ENCODE measurements around the gene JAM3. TPM values are rescaled to one million over a fixed set of nuclear protein-coding genes. Genes with fewer than 3 reads are reported as not detected.

Gene JAM3
- polyA plus RNA-seq, 3 donors, result 2.9 to 11.6 (median 10.5) TPM

- 68 to 83% (median 77%) methylated on average over 12 of the region's 12 CpGs for WGBS, 3 donors
- no peak overlapping the region for H3K27ac ChIP-seq (ENCODE audit: low read depth, low read length)
Observed at GRCh38 chr11:134052395-134052987, 16.4 kb upstream of the JAM3 start.

GRCh38 chr11:134052988-134053945 is 15.6 kb upstream of the JAM3 start:
- 52 to 60% (median 54%) methylated on average over 26 of the region's 26 CpGs for WGBS, 3 donors
- no peak overlapping the region for H3K27ac ChIP-seq (ENCODE audit: low read depth, low read length)

- H3K27ac ChIP-seq (ENCODE audit: low read depth, low read length), result no peak overlapping the region
- WGBS, 3 donors, result 77 to 90% (median 87%) methylated on average over 9 of the region's 9 CpGs
Observed at GRCh38 chr11:134055029-134055428, 13.8 kb upstream of the JAM3 start.

- no peak overlapping the region for H3K27ac ChIP-seq (ENCODE audit: low read depth, low read length)
- WGBS, 3 donors, result 32 to 55% (median 45%) methylated on average over 3 of the region's 3 CpGs
Observed at GRCh38 chr11:134060316-134060715, 8.6 kb upstream of the JAM3 start.

GRCh38 chr11:134062265-134063123 is 6.4 kb upstream of the JAM3 start:
- no peak overlapping the region for H3K27ac ChIP-seq (ENCODE audit: low read depth, low read length)
- WGBS, 3 donors, result 79 to 81% (median 80%) methylated on average over 24 of the region's 24 CpGs

GRCh38 chr11:134063124-134063495 is 5.8 kb upstream of the JAM3 start:
- WGBS, 3 donors, result 63 to 74% (median 71%) methylated on average over 2 of the region's 2 CpGs
- H3K27ac ChIP-seq (ENCODE audit: low read depth, low read length), result no peak overlapping the region

GRCh38 chr11:134063991-134064747 is 4.7 kb upstream of the JAM3 start:
- H3K27ac ChIP-seq (ENCODE audit: low read depth, low read length), result no peak overlapping the region
- 77 to 86% (median 85%) methylated on average over 12 of the region's 12 CpGs for WGBS, 3 donors

GRCh38 chr11:134065381-134065780 is 3.5 kb upstream of the JAM3 start:
- WGBS, 3 donors, result 85 to 88% (median 88%) methylated on average over 3 of the region's 3 CpGs

GRCh38 chr11:134066943-134067885 is 1.7 kb upstream of the JAM3 start:
- H3K27ac ChIP-seq (ENCODE audit: low read depth, low read length), result no peak overlapping the region
- 49 to 71% (median 70%) methylated on average over 12 of the region's 12 CpGs for WGBS, 3 donors

More at GRCh38 chr11:134065381-134065780, 3.5 kb upstream of the JAM3 start:
- no peak overlapping the region for H3K27ac ChIP-seq (ENCODE audit: low read depth, low read length)

GRCh38 chr11:134069426-134070341 is 812 bp downstream of the JAM3 start:
- WGBS, 3 donors, result 17 to 25% (median 20%) methylated on average over 28 to 41 of the region's 41 CpGs
- H3K27ac ChIP-seq (ENCODE audit: low read depth, low read length), result no peak overlapping the region

- 61 to 86% (median 85%) methylated on average over 6 of the region's 6 CpGs for WGBS, 3 donors
- H3K27ac ChIP-seq (ENCODE audit: low read depth, low read length), result no peak overlapping the region
Observed at GRCh38 chr11:134070342-134070845, 1.5 kb downstream of the JAM3 start.

GRCh38 chr11:134071306-134071705 is 2.4 kb downstream of the JAM3 start:
- H3K27ac ChIP-seq (ENCODE audit: low read depth, low read length), result no peak overlapping the region
- 67 to 90% (median 88%) methylated on average over 3 of the region's 3 CpGs for WGBS, 3 donors

GRCh38 chr11:134071766-134072402 is 3.0 kb downstream of the JAM3 start:
- no peak overlapping the region for H3K27ac ChIP-seq (ENCODE audit: low read depth, low read length)
- WGBS, 3 donors, result 85 to 97% (median 95%) methylated on average over 3 of the region's 3 CpGs

- no peak overlapping the region for H3K27ac ChIP-seq (ENCODE audit: low read depth, low read length)
- WGBS, 3 donors, result 80 to 85% (median 82%) methylated on average over 4 of the region's 4 CpGs
Observed at GRCh38 chr11:134072844-134073243, 4.0 kb downstream of the JAM3 start.

GRCh38 chr11:134074346-134074745 is 5.5 kb downstream of the JAM3 start:
- 55 to 73% (median 66%) methylated on average over 4 of the region's 4 CpGs for WGBS, 3 donors

More at GRCh38 chr11:134074346-134074745, 5.5 kb downstream of the JAM3 start:
- H3K27ac ChIP-seq (ENCODE audit: low read depth, low read length), result no peak overlapping the region
